Diencephalon (tissue), 1 donor: Measurements from ENCODE around the gene LRRC58. TPM values are rescaled to one million over a fixed set of nuclear protein-coding genes. Genes with fewer than 3 reads are reported as not detected.

Experiments used
- total RNA-seq: library from RNA; depleted of rRNA; stranded (reverse); fragments of >200 nt; gene quantifications from one replicate; pipeline ENCODE4 v1.2.3, GENCODE V29; 2014

LRRC58 gene
- 30.2 TPM for total RNA-seq

GRCh38 chr3:120348991-120349854 lies at the start of gene LRRC58:
TSS of gene LRRC58 (minus strand) at chr3:120349354. CDS start at chr3:120349243, 111 bp downstream.

DNA sequence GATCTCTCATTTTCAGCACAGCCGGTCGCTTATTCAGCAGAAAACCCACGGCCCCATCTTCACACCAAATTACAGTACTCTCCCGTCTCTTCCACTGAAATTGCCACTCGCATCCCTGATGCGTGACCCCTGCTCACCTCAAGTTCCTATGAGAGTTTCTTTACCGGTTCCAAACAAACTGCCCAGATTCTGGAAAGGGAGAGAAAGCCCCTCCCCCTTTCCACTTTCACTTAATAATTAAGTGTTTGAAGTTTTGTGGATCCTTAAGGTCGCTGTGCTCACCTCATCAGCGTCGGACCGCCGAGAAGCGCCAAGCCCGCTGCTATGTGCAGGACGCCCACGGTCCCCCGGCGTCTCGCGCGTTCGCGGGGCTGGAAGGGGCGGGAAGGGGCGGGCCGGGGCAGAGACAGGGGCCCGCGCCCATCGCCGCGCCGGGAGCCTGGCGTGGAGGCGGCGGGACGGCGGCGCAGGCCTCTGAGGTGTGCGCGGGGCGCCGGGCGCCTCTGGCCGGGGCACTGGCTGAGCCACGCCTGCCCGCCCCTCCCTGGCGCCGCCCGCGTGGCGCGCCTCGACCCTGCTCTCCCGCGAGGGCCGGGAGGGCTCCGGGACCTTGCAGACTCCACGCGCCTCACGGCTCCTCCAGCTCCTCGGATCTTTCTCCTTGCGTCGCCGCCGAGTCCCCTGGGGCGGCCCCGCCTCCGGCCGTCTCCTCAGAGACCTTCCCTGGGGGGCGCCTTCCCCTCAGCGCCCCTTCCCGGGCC lies 64.2 kb downstream of the LRRC58 start, which contains the start of gene GPR156:
TSS of gene GPR156 (minus strand) at position 476 of the 761 bp plus-strand sequence. CDS start 41,124 bp downstream, outside the sequence.

Other genes starting within 250 kb of the LRRC58 start
- gene GPR156, start 64.1 kb downstream of the LRRC58 start, total RNA-seq = 1.4 TPM
- gene FSTL1, start 101.6 kb upstream of the LRRC58 start, total RNA-seq = 43.6 TPM
- gene NDUFB4, start 247.0 kb upstream of the LRRC58 start, total RNA-seq = 44.3 TPM